Suprapubic skin (tissue), 4 donors: Measurements from ENCODE around the gene FOXC1. TPM values are rescaled to one million over a fixed set of nuclear protein-coding genes. Genes with fewer than 3 reads are reported as not detected.

Experiments used
- DNase-seq, 2 donors: peaks; one replicate each; pipeline ENCODE4 v3.0.0-alpha.2; 2019; ENCODE audit warnings: low spot score in 2 of 2
- H3K27ac ChIP-seq: fragments of 200-600 bp; sonication (generic); one replicate; pipeline ENCODE4 v1.5.1; 2019
- H3K27me3 ChIP-seq: fragments of 200-600 bp; sonication (generic); one replicate; pipeline ENCODE4 v1.5.1; 2019
- H3K36me3 ChIP-seq: fragments of 200-600 bp; sonication (generic); one replicate; pipeline ENCODE4 v1.5.1; 2019
- H3K4me1 ChIP-seq: fragments of 200-600 bp; sonication (generic); one replicate; pipeline ENCODE4 v1.5.1; 2019
- H3K4me3 ChIP-seq: fragments of 200-600 bp; sonication (generic); one replicate; pipeline ENCODE4 v1.5.1; 2019; ENCODE audit warnings: mild to moderate bottlenecking
- H3K9me3 ChIP-seq: fragments of 200-600 bp; sonication (generic); one replicate; pipeline ENCODE4 v1.5.1; 2019
- CTCF ChIP-seq, 2 donors: fragments of 200-600 bp in 1 of 2; fragments of 450-650 bp in 1 of 2; sonication (generic) in 1 of 2; IDR thresholded peaks; one replicate each; pipeline ENCODE4 v1.5.1; 2016 to 2019; ENCODE audit warnings: antibody characterized with exemption in 2 of 2, mild to moderate bottlenecking in 1 of 2, moderate library complexity in 1 of 2
- EP300 ChIP-seq: sonication (generic); formaldehyde crosslinking; IDR thresholded peaks from one replicate; pipeline ENCODE4 v1.6.1; 2017; ENCODE audit warnings: antibody characterized with exemption
- POLR2A ChIP-seq, 2 donors: fragments of 450-650 bp; IDR thresholded peaks; one replicate each; pipeline ENCODE4 v1.6.1; 2017; ENCODE audit warnings: antibody characterized with exemption in 2 of 2, mild to moderate bottlenecking in 2 of 2, moderate library complexity in 2 of 2
- POLR2AphosphoS5 ChIP-seq, 3 donors: sonication (generic); formaldehyde crosslinking; IDR thresholded peaks; one replicate each; pipeline ENCODE4 v1.6.1; 2017; ENCODE audit warnings: antibody characterized with exemption in 3 of 3
- WGBS: methylation state at CpG from one replicate; pipeline ENCODE4 v1.1.5; 2018; 5-methylcytosine and 5-hydroxymethylcytosine counted together
- total RNA-seq, 4 donors: library from RNA; depleted of rRNA; stranded (reverse); fragments of >200 nt; gene quantifications; one replicate each; pipeline ENCODE4 v1.1.0, GENCODE V29; 2016

FOXC1 gene
- total RNA-seq, 4 donors from 2014 or later: 14.5 to 35.8 (median 21.4) TPM

- Histone ChIP-seq H3K9me3 (no peaks in the 10 kb centered on the region), H3K27me3 (peaks cover 73% of the 10 kb centered on the region), H3K4me3 (no peak overlapping the region), H3K4me1 (peaks cover 11% of the 10 kb centered on the region), H3K36me3 (no peaks in the 10 kb centered on the region), H3K27ac (no peak overlapping the region)
- WGBS: 78% methylated on average over 8 of the region's 8 CpGs
- TF ChIP-seq POLR2A (IDR thresholded peaks at IDR 0.05): no peak
- no peak for TF ChIP-seq CTCF (IDR thresholded peaks at IDR 0.05)
- no peak for TF ChIP-seq EP300
- no peak for DNase-seq
Observed at GRCh38 chr6:1597121-1597744, 12.5 kb upstream of the FOXC1 start.

- WGBS: 72% methylated on average over 5 of the region's 5 CpGs
- DNase-seq: no peak
- Histone ChIP-seq H3K36me3 (no peaks in the 10 kb centered on the region), H3K27ac (no peak overlapping the region), H3K4me3 (no peak overlapping the region), H3K4me1 (peaks cover 11% of the 10 kb centered on the region), H3K27me3 (peaks cover 73% of the 10 kb centered on the region), H3K9me3 (no peaks in the 10 kb centered on the region)
- TF ChIP-seq CTCF (IDR thresholded peaks at IDR 0.05) (no peak), POLR2A (IDR thresholded peaks at IDR 0.05) (no peak), EP300 (no peak), POLR2AphosphoS5 (IDR thresholded peaks at IDR 0.05) (no peak)
Observed at GRCh38 chr6:1597924-1598323, 11.8 kb upstream of the FOXC1 start.

GRCh38 chr6:1598433-1598832 lies 11.3 kb upstream of the FOXC1 start:
- Histone ChIP-seq H3K27me3 (peaks cover 73% of the 10 kb centered on the region), H3K4me3 (no peak overlapping the region), H3K27ac (no peak overlapping the region), H3K36me3 (no peaks in the 10 kb centered on the region), H3K4me1 (peaks cover 11% of the 10 kb centered on the region), H3K9me3 (no peaks in the 10 kb centered on the region)
- TF ChIP-seq EP300 (no peak), POLR2AphosphoS5 (IDR thresholded peaks at IDR 0.05) (no peak), CTCF (IDR thresholded peaks at IDR 0.05) (no peak), POLR2A (IDR thresholded peaks at IDR 0.05) (no peak)
- 87% methylated on average over 10 of the region's 10 CpGs for WGBS
- DNase-seq: no peak

GRCh38 chr6:1598886-1599285 lies 10.8 kb upstream of the FOXC1 start:
- no peak for DNase-seq

GRCh38 chr6:1599469-1599868 lies 10.2 kb upstream of the FOXC1 start:
- 94% methylated on average over 10 of the region's 10 CpGs for WGBS
- Histone ChIP-seq H3K27me3 (peaks cover 73% of the 10 kb centered on the region), H3K36me3 (no peaks in the 10 kb centered on the region), H3K4me3 (no peak overlapping the region), H3K9me3 (no peaks in the 10 kb centered on the region), H3K4me1 (peaks cover 19% of the 10 kb centered on the region), H3K27ac (no peak overlapping the region)
- TF ChIP-seq CTCF (IDR thresholded peaks at IDR 0.05): no peak
- no peak for TF ChIP-seq POLR2AphosphoS5 (IDR thresholded peaks at IDR 0.05)
- no peak for TF ChIP-seq POLR2A (IDR thresholded peaks at IDR 0.05)
- no peak for TF ChIP-seq EP300
- DNase-seq: no peak

More at GRCh38 chr6:1598886-1599285, 10.8 kb upstream of the FOXC1 start:
- 96% methylated on average over 12 of the region's 24 CpGs for WGBS
- H3K27ac ChIP-seq: no peak overlapping the region
- H3K9me3 ChIP-seq: no peaks in the 10 kb centered on the region
- TF ChIP-seq POLR2AphosphoS5 (IDR thresholded peaks at IDR 0.05): no peak
- no peak for TF ChIP-seq EP300
- TF ChIP-seq CTCF (IDR thresholded peaks at IDR 0.05): no peak
- no peak for TF ChIP-seq POLR2A (IDR thresholded peaks at IDR 0.05)
- H3K27me3 ChIP-seq: peaks cover 73% of the 10 kb centered on the region
- H3K4me3 ChIP-seq: no peak overlapping the region
- peaks cover 14% of the 10 kb centered on the region for H3K4me1 ChIP-seq
- no peaks in the 10 kb centered on the region for H3K36me3 ChIP-seq
